CD4-positive, alpha-beta T cell treated with Interleukin-17A for 1 hour (primary cell): ENCODE data around the gene FLNB.

Source experiments
- DNase-seq: peaks from one replicate; pipeline ENCODE4 v3.0.0-alpha.2; 2020

FLNB gene

GRCh38 chr3:58173029-58173668 is 164.9 kb downstream of the FLNB start:
- no peak for DNase-seq

- DNase-seq, result peak; percentile 29
These were observed 165.6 kb downstream of the FLNB start for GRCh38 chr3:58173669-58174398.

GRCh38 chr3:58175187-58175436 is 166.9 kb downstream of the FLNB start:
- no peak for DNase-seq

- DNase-seq, result no peak
These were observed 167.4 kb downstream of the FLNB start for GRCh38 chr3:58175437-58176184.

GRCh38 chr3:58176185-58176530 is 167.9 kb downstream of the FLNB start:
- no peak for DNase-seq

GRCh38 chr3:58176827-58177489 is 168.7 kb downstream of the FLNB start:
- no peak for DNase-seq

- peak; percentile 87 for DNase-seq
These were observed 169.7 kb downstream of the FLNB start for GRCh38 chr3:58177747-58178527.

GRCh38 chr3:58178528-58179234 is 170.5 kb downstream of the FLNB start:
- DNase-seq, result no peak

GRCh38 chr3:58179235-58180098 is 171.2 kb downstream of the FLNB start:
- no peak for DNase-seq

GRCh38 chr3:58180099-58180880 is 172.1 kb downstream of the FLNB start:
- DNase-seq, result no peak

- DNase-seq, result no peak
These were observed 172.8 kb downstream of the FLNB start for GRCh38 chr3:58180940-58181587.

GRCh38 chr3:58183221-58183620 is 175.0 kb downstream of the FLNB start:
- DNase-seq, result no peak

- no peak for DNase-seq
These were observed 175.7 kb downstream of the FLNB start for GRCh38 chr3:58183891-58184290.

GRCh38 chr3:58184309-58184981 is 176.2 kb downstream of the FLNB start:
- no peak for DNase-seq

- DNase-seq, result no peak
These were observed 176.7 kb downstream of the FLNB start for GRCh38 chr3:58184982-58185360.

GRCh38 chr3:58188173-58188564 is 179.9 kb downstream of the FLNB start:
- DNase-seq, result no peak

GRCh38 chr3:58188921-58189451 is 180.8 kb downstream of the FLNB start:
- DNase-seq, result no peak

GRCh38 chr3:58189691-58190090 is 181.5 kb downstream of the FLNB start:
- DNase-seq, result no peak

- DNase-seq, result no peak
These were observed 182.1 kb downstream of the FLNB start for GRCh38 chr3:58190291-58190690.
